G401 (cell line): Measurements from ENCODE around the gene SNHG17. TPM values are rescaled to one million over a fixed set of nuclear protein-coding genes. Genes with fewer than 3 reads are reported as not detected.
"Not testable (repeated sequence)": the region's sequence is repeated elsewhere in the genome, so short reads cannot be mapped to it uniquely, and the experiment has no call there.

Experiments used
- DNase-seq: peaks from one replicate; pipeline ENCODE4 v3.0.0-alpha.2; 2015; ENCODE audit warnings: low spot score
- in situ Hi-C: cut with HindIII; loops from 2 replicates; pipeline ENCODE4 v1.10.0; 2016; ENCODE audit warnings: low sequenced_read_pairs, mixed read lengths
- total RNA-seq: library from RNA; depleted of rRNA; stranded (reverse); fragments of >200 nt; shearing (Covaris generic); gene quantifications from 2 replicates; pipeline ENCODE4 v1.2.3, GENCODE V29; 2014

SNHG17 gene
- total RNA-seq, 1 experiment from 2014 or later: 97.1 TPM

- no peak for DNase-seq
- in situ Hi-C loops: no loop called here
Observed at GRCh38 chr20:38450412-38450975, 15.4 kb upstream of the SNHG17 start.

- in situ Hi-C loops: no loop called here
- DNase-seq: no peak
Observed at GRCh38 chr20:38449046-38449445, 13.9 kb upstream of the SNHG17 start.

- in situ Hi-C loops: no loop called here
- no peak for DNase-seq
Observed at GRCh38 chr20:38447931-38448675, 13.0 kb upstream of the SNHG17 start.

GRCh38 chr20:38447251-38447661 is 12.1 kb upstream of the SNHG17 start:
- no peak for DNase-seq
- in situ Hi-C loops: no loop called here

GRCh38 chr20:38446441-38447209 is 11.5 kb upstream of the SNHG17 start:
- DNase-seq: peak; percentile 88
- in situ Hi-C loops: no loop called here

- in situ Hi-C loops: no loop called here
- DNase-seq: no peak
Observed at GRCh38 chr20:38445901-38446425, 10.8 kb upstream of the SNHG17 start.

- in situ Hi-C loops: no loop called here
- DNase-seq: no peak
Observed at GRCh38 chr20:38445381-38445796, 10.3 kb upstream of the SNHG17 start.

GRCh38 chr20:38441916-38442315 is 6.8 kb upstream of the SNHG17 start:
- in situ Hi-C loops: no loop called here
- DNase-seq: peak; percentile 82

- DNase-seq, in situ Hi-C loops: not testable (repeated sequence)
Observed at GRCh38 chr20:38441110-38441509, 6.0 kb upstream of the SNHG17 start.

- in situ Hi-C loops: no loop called here
- DNase-seq: no peak
Observed at GRCh38 chr20:38437796-38438195, 2.7 kb upstream of the SNHG17 start.

GRCh38 chr20:38435555-38435939 is 419 bp upstream of the SNHG17 start:
- in situ Hi-C loops: no loop called here
- no peak for DNase-seq

- no peak for DNase-seq
- in situ Hi-C loops: no loop called here
Observed at GRCh38 chr20:38434301-38434741, 807 bp downstream of the SNHG17 start.

- in situ Hi-C loops: no loop called here
- no peak for DNase-seq
Observed at GRCh38 chr20:38433304-38433972, 1.7 kb downstream of the SNHG17 start.

GRCh38 chr20:38432870-38433269 is 2.3 kb downstream of the SNHG17 start:
- in situ Hi-C loops, DNase-seq: not testable (repeated sequence)

GRCh38 chr20:38432292-38432691 is 2.8 kb downstream of the SNHG17 start:
- DNase-seq: no peak
- in situ Hi-C loops: no loop called here

- in situ Hi-C loops: no loop called here
Observed at GRCh38 chr20:38430679-38431325, 4.3 kb downstream of the SNHG17 start.

GRCh38 chr20:38429301-38429700 is 5.8 kb downstream of the SNHG17 start:
- DNase-seq: no peak
- in situ Hi-C loops: no loop called here

More at GRCh38 chr20:38430679-38431325, 4.3 kb downstream of the SNHG17 start:
- no peak for DNase-seq

GRCh38 chr20:38428800-38429199 is 6.3 kb downstream of the SNHG17 start:
- DNase-seq: no peak

GRCh38 chr20:38427655-38428023 is 7.5 kb downstream of the SNHG17 start:
- peak; percentile 77 for DNase-seq
- in situ Hi-C loops: no loop called here

More at GRCh38 chr20:38428800-38429199, 6.3 kb downstream of the SNHG17 start:
- in situ Hi-C loops: no loop called here
